ENCODE results near the gene PARN.

DNA sequence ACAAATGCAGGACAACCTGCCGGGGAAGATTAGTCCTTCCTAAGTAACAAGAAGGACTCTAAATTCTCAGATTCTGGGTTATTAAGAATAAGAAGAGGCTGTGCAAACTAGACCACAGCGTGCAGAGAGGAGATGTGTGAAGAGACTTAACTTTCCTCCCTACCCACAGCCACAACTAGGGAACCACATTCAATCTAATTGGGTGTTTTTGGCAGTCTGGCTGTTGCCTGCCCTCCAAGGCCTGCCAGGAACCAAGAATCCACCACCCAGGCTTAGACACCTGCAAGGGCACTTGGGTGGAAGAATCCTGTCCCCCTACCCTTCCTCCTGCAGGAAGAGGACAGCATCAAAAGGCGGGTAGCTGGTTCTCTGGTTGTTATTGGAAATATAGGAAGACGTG is 202.0 kb downstream of the PARN start:
- TF ChIP-seq, protein P1, sequence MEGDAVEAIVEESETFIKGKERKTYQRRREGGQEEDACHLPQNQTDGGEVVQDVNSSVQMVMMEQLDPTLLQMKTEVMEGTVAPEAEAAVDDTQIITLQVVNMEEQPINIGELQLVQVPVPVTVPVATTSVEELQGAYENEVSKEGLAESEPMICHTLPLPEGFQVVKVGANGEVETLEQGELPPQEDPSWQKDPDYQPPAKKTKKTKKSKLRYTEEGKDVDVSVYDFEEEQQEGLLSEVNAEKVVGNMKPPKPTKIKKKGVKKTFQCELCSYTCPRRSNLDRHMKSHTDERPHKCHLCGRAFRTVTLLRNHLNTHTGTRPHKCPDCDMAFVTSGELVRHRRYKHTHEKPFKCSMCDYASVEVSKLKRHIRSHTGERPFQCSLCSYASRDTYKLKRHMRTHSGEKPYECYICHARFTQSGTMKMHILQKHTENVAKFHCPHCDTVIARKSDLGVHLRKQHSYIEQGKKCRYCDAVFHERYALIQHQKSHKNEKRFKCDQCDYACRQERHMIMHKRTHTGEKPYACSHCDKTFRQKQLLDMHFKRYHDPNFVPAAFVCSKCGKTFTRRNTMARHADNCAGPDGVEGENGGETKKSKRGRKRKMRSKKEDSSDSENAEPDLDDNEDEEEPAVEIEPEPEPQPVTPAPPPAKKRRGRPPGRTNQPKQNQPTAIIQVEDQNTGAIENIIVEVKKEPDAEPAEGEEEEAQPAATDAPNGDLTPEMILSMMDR (conservative IDR thresholded peaks at IDR 0.05; ENCODE audit: low read depth, low read length): no peak
- no peak for TF ChIP-seq POLR2A (IDR thresholded peaks at IDR 0.05; ENCODE audit: low read depth, low read length)
